Trophoblast cell (in vitro differentiated cells and primary cell): ENCODE results near the gene EIF1AD.

ENCODE experiments used
- DNase-seq, 2 donors: peaks; one replicate each; pipeline ENCODE4 v3.0.0-alpha.2; 2016
- H2AFZ ChIP-seq: 2 replicates; pipeline ENCODE4 v1.6.1; 2013; ENCODE audit warnings: low read length, moderate library complexity, mild to moderate bottlenecking; ENCODE audit not compliant: insufficient read depth, poor library complexity
- H2AK5ac ChIP-seq: 2 replicates; pipeline ENCODE4 v1.6.1; 2013; ENCODE audit warnings: mild to moderate bottlenecking, low read length
- H2BK120ac ChIP-seq: 2 replicates; pipeline ENCODE4 v1.6.1; 2013; ENCODE audit warnings: low read length, mild to moderate bottlenecking, moderate library complexity; ENCODE audit not compliant: insufficient read depth, poor library complexity
- H2BK12ac ChIP-seq: 2 replicates; pipeline ENCODE4 v1.6.1; 2013; ENCODE audit warnings: mild to moderate bottlenecking, low read length, moderate library complexity
- H2BK5ac ChIP-seq: 2 replicates; pipeline ENCODE4 v1.6.1; 2013; ENCODE audit warnings: low read length, low read depth, moderate library complexity, mild to moderate bottlenecking; ENCODE audit not compliant: poor library complexity
- H3K14ac ChIP-seq: 2 replicates; pipeline ENCODE4 v1.6.1; 2013; ENCODE audit warnings: mild to moderate bottlenecking, low read length
- H3K18ac ChIP-seq: 2 replicates; pipeline ENCODE4 v1.6.1; 2013; ENCODE audit warnings: mild to moderate bottlenecking, low read length
- H3K23ac ChIP-seq: 2 replicates; pipeline ENCODE4 v1.6.1; 2013; ENCODE audit warnings: low read length
- H3K27ac ChIP-seq: 2 replicates; pipeline ENCODE4 v1.5.1; 2013; ENCODE audit warnings: low read depth, mild to moderate bottlenecking, inconsistent platforms, low read length, moderate library complexity
- H3K27me3 ChIP-seq: 2 replicates; pipeline ENCODE4 v1.6.1; 2013; ENCODE audit warnings: inconsistent platforms, mild to moderate bottlenecking, low read length, moderate library complexity; ENCODE audit not compliant: insufficient read depth
- H3K36me3 ChIP-seq, 2 experiments: 1 replicate in 1 of 2; 2 replicates in 1 of 2; pipeline ENCODE4 v1.6.1; 2013; ENCODE audit warnings: low read length in 2 of 2, mild to moderate bottlenecking in 2 of 2, moderate library complexity in 1 of 2; ENCODE audit not compliant: insufficient read depth in 2 of 2, control insufficient read depth in 1 of 2
- H3K4ac ChIP-seq: 2 replicates; pipeline ENCODE4 v1.6.1; 2013; ENCODE audit warnings: low read depth, mild to moderate bottlenecking, low read length, moderate library complexity
- H3K4me1 ChIP-seq, 2 experiments: 1 replicate in 1 of 2; 2 replicates in 1 of 2; pipeline ENCODE4 v1.6.1; 2013; ENCODE audit warnings: low read length in 2 of 2, mild to moderate bottlenecking in 2 of 2, moderate library complexity in 1 of 2; ENCODE audit not compliant: insufficient read depth in 2 of 2, control insufficient read depth in 1 of 2
- H3K4me2 ChIP-seq: 2 replicates; pipeline ENCODE4 v1.6.1; 2013; ENCODE audit warnings: inconsistent platforms, mild to moderate bottlenecking, low read length, moderate library complexity
- H3K4me3 ChIP-seq: 2 replicates; pipeline ENCODE4 v1.5.1; 2013; ENCODE audit warnings: mild to moderate bottlenecking, low read depth, low read length, inconsistent platforms
- H3K79me1 ChIP-seq: one replicate; pipeline ENCODE4 v1.6.1; 2013; ENCODE audit warnings: low read length
- H3K79me2 ChIP-seq: 2 replicates; pipeline ENCODE4 v1.6.1; 2013; ENCODE audit warnings: low read length, mild to moderate bottlenecking; ENCODE audit not compliant: control insufficient read depth, insufficient read depth, poor library complexity
- H3K9ac ChIP-seq: 2 replicates; pipeline ENCODE4 v1.6.1; 2013; ENCODE audit warnings: mild to moderate bottlenecking, low read length
- H3K9me3 ChIP-seq: 2 replicates; pipeline ENCODE4 v1.6.1; 2013; ENCODE audit warnings: low read depth, mild to moderate bottlenecking, control low read depth, inconsistent platforms, low read length; ENCODE audit not compliant: insufficient read depth
- H4K12ac ChIP-seq: 2 replicates; pipeline ENCODE4 v1.6.1; 2013; ENCODE audit warnings: low read depth, mild to moderate bottlenecking, low read length, moderate library complexity
- H4K8ac ChIP-seq: 2 replicates; pipeline ENCODE4 v1.6.1; 2013; ENCODE audit warnings: low read depth, mild to moderate bottlenecking, low read length, moderate library complexity
- H4K91ac ChIP-seq: one replicate; pipeline ENCODE4 v1.6.1; 2013; ENCODE audit warnings: low read depth, mild to moderate bottlenecking, low read length, moderate library complexity
- whole genome bisulfite sequencing: extraction: QIAGEN DNeasy Blood & Tissue Kit; methylation state at CpG from one replicate; pipeline ENCODE4 v1.1.7; 2013; ENCODE audit warnings: missing lambda C conversion rate; ENCODE audit not compliant: insufficient read length, insufficient coverage; ENCODE audit errors: extremely low coverage; 5-methylcytosine and 5-hydroxymethylcytosine counted together

The EIF1AD gene

DNA sequence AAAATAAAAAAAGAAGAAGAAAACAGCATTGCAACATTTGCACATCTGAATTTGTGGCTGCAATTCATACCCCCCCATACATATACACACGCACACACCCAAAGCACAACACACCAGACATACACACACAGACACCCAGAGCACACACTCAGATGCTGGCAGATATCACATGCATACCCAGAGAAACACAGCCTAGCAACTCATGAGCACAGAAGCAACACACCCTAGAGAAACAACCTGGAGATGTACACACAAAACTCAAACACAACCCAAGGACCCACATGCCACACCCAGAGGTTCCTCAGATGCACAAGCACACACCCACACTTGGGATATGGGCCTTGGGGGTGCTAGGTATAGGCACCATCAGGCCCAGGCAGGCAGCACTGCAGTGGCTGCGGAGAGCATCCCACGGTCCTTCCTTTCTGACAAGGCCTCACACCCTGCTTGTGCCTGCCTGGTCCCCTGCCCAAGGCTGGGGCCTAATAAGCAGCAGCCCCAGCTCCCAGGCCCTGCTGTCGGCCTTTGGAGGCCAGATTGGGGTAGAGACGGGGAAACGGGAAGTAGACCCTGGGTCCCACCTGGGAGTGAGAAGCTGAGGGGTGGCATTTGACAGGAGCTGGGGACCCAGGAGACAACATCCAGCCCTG, 13.0 kb upstream of the EIF1AD start:
- H3K4me2 ChIP-seq, result no peak overlapping the region
- H3K4me1 ChIP-seq, result peaks cover 36 to 38% of the 10 kb centered on the region in 2 experiments
- H4K8ac ChIP-seq, result no peak overlapping the region
- H3K79me1 ChIP-seq, result peaks cover 19% of the 10 kb centered on the region
- no peak overlapping the region for H2AFZ ChIP-seq
- peak overlapping the region; percentile 24 for H3K9ac ChIP-seq
- H3K36me3 ChIP-seq, result no peaks in the 10 kb centered on the region
- no peak overlapping the region for H2BK120ac ChIP-seq
- H4K12ac ChIP-seq, result no peak overlapping the region
- DNase-seq, result no peak
- peak overlapping the region; percentile 42 for H2BK12ac ChIP-seq
- no peak overlapping the region for H2BK5ac ChIP-seq
- no peak overlapping the region for H3K4me3 ChIP-seq
- H3K4ac ChIP-seq, result no peak overlapping the region
- H3K79me2 ChIP-seq, result peaks cover 3% of the 10 kb centered on the region
- no CpG with 5 or more reads among the region's 6 CpGs for WGBS
- no peak overlapping the region for H2AK5ac ChIP-seq
- no peak overlapping the region for H3K23ac ChIP-seq
- H4K91ac ChIP-seq, result no peak overlapping the region
- no peak overlapping the region for H3K14ac ChIP-seq
- H3K18ac ChIP-seq, result no peak overlapping the region
- no peaks in the 10 kb centered on the region for H3K9me3 ChIP-seq
- H3K27me3 ChIP-seq, result no peaks in the 10 kb centered on the region
- no peak overlapping the region for H3K27ac ChIP-seq

DNA sequence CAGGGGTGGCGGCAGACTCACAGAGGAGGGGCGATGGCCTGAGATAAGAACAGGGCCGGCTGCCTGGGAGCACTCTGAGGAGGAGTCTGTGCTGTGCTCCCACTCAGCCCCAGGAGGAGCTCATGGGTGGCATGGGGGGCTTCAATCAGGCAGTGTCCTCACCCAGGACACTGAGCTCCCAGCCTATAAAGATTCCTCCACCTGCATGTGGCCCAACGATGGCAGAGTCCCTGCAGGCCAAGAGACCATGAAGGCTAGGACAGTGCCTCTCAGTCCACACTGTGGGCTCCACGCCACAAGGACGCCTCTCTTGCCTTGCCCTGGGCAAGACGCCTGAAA, 11.8 kb upstream of the EIF1AD start:
- peak overlapping the region; percentile 76 for H3K27ac ChIP-seq
- no peak overlapping the region for H3K23ac ChIP-seq
- H2BK12ac ChIP-seq, result peak overlapping the region; percentile 95
- no peak overlapping the region for H3K9ac ChIP-seq
- no peak overlapping the region for H4K12ac ChIP-seq
- H4K8ac ChIP-seq, result peak overlapping the region; percentile 33
- H2BK120ac ChIP-seq, result peak overlapping the region; percentile 92
- no peaks in the 10 kb centered on the region for H3K9me3 ChIP-seq
- peak overlapping the region; percentile 75 for H2AK5ac ChIP-seq
- no peak overlapping the region for H3K4me2 ChIP-seq
- H3K4me3 ChIP-seq, result no peak overlapping the region
- DNase-seq, result no peak
- H4K91ac ChIP-seq, result peak overlapping the region; percentile 95
- peaks cover 37 to 41% of the 10 kb centered on the region in 2 experiments for H3K4me1 ChIP-seq
- no CpG with 5 or more reads among the region's 7 CpGs for WGBS
- peaks cover 19% of the 10 kb centered on the region for H3K79me1 ChIP-seq
- H2BK5ac ChIP-seq, result peak overlapping the region; percentile 54
- H3K27me3 ChIP-seq, result no peaks in the 10 kb centered on the region
- H3K4ac ChIP-seq, result peak overlapping the region; percentile 0
- H3K14ac ChIP-seq, result no peak overlapping the region
- no peak overlapping the region for H2AFZ ChIP-seq
- H3K79me2 ChIP-seq, result peaks cover 3% of the 10 kb centered on the region
- H3K36me3 ChIP-seq, result no peaks in the 10 kb centered on the region
- H3K18ac ChIP-seq, result peak overlapping the region; percentile 75

DNA sequence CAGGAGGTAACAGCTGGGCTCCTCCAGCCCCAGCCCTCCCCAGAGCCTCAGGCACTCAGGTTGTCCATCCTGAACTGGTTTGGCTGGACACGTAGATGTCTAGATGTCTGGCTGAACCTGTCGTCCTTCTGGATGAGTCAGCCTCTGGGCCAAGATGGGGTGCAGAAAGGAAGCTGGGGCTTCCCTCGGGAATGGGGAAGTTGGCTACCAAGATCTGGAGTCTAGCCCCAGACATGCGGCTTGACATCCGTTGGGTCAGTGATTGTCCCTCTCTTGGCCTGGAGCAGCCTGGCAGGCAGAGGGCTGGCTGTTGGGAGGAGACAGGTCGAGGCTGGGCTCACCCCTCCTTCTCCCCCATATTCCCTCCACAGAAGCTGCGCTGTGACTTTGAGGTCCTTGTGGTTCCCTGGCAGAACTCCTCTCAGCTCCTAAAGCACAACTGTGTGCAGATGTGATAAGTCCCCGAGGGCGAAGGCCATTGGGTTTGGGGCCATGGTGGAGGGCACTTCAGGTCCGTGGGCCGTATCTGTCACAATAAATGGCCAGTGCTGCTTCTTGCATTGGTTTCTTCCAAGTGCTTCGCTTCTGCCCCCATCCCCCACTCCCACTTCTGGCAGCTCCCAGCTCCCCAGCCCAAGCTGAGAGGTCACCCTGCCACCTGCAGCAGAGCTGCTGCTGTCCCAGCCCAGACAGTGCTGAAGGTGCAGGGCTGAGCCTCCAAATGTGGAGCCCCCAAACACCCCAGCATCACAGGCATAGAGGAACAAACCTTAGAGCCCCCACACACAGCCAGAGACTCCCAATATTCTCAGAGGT, 11.2 kb upstream of the EIF1AD start:
- peak overlapping the region; percentile 62 for H3K14ac ChIP-seq
- H2AK5ac ChIP-seq, result peak overlapping the region; percentile 75
- peak overlapping the region; percentile 76 for H3K27ac ChIP-seq
- H3K18ac ChIP-seq, result peak overlapping the region; percentile 92
- H3K27me3 ChIP-seq, result no peaks in the 10 kb centered on the region
- peaks cover 3% of the 10 kb centered on the region for H3K79me2 ChIP-seq
- peak overlapping the region; percentile 41 for H3K4me2 ChIP-seq
- DNase-seq, result peak; percentile 85 to 91
- no peak overlapping the region for H3K4me3 ChIP-seq
- no CpG with 5 or more reads among the region's 12 CpGs for WGBS
- peak overlapping the region; percentile 95 for H4K91ac ChIP-seq
- H3K4me1 ChIP-seq, result peaks cover 43 to 44% of the 10 kb centered on the region in 2 experiments
- no peak overlapping the region for H4K12ac ChIP-seq
- no peak overlapping the region for H3K23ac ChIP-seq
- peak overlapping the region; percentile 92 for H2BK120ac ChIP-seq
- H2BK12ac ChIP-seq, result peak overlapping the region; percentile 95
- peak overlapping the region; percentile 1 for H2AFZ ChIP-seq
- peaks cover 19% of the 10 kb centered on the region for H3K79me1 ChIP-seq
- no peak overlapping the region for H3K9ac ChIP-seq
- H3K9me3 ChIP-seq, result no peaks in the 10 kb centered on the region
- peak overlapping the region; percentile 0 for H3K4ac ChIP-seq
- H4K8ac ChIP-seq, result peak overlapping the region; percentile 13
- H2BK5ac ChIP-seq, result peak overlapping the region; percentile 54
- no peaks in the 10 kb centered on the region for H3K36me3 ChIP-seq

DNA sequence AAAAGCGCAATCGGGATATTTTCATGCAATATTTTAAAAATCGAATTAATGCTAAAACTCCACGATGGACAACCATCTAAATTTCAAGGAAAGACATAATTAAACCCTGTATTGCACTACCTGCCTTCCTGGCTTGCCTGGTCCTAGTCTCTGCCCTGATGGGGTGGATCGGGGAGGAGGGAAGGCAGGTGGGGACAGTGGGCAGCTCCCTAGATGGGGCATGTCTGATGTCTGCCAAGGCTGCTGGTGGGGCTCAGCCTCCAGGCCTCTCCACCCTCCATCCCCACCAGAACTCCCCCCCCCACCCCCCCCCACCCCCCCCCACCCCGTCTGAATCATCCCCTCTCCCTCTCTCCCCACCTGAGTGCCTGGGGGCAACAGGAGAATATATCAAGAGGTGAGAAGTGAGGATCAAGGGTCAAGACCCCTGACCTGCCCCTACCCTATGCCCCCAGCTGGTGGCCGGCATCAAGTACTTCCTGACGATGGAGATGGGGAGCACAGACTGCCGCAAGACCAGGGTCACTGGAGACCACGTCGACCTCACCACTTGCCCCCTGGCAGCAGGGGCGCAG, 10.5 kb upstream of the EIF1AD start:
- H3K9me3 ChIP-seq, result no peaks in the 10 kb centered on the region
- H2AK5ac ChIP-seq, result no peak overlapping the region
- no peak overlapping the region for H3K4me3 ChIP-seq
- peaks cover 43 to 44% of the 10 kb centered on the region in 2 experiments for H3K4me1 ChIP-seq
- WGBS, result no CpG with 5 or more reads among the region's 12 CpGs
- H3K4me2 ChIP-seq, result peak overlapping the region; percentile 41
- H2BK12ac ChIP-seq, result peak overlapping the region; percentile 92
- no peak overlapping the region for H2BK120ac ChIP-seq
- peak in 1 of 2 donors; percentile 42 for DNase-seq
- H3K23ac ChIP-seq, result no peak overlapping the region
- H2AFZ ChIP-seq, result no peak overlapping the region
- H3K9ac ChIP-seq, result no peak overlapping the region
- peak overlapping the region; percentile 61 for H3K4ac ChIP-seq
- peaks cover 3% of the 10 kb centered on the region for H3K79me2 ChIP-seq
- H3K27ac ChIP-seq, result peak overlapping the region; percentile 90
- H4K91ac ChIP-seq, result peak overlapping the region; percentile 95
- H2BK5ac ChIP-seq, result peak overlapping the region; percentile 15
- H3K36me3 ChIP-seq, result no peaks in the 10 kb centered on the region
- H3K27me3 ChIP-seq, result no peaks in the 10 kb centered on the region
- H4K12ac ChIP-seq, result no peak overlapping the region
- no peak overlapping the region for H3K14ac ChIP-seq
- no peak overlapping the region for H3K18ac ChIP-seq
- peaks cover 19% of the 10 kb centered on the region for H3K79me1 ChIP-seq
- H4K8ac ChIP-seq, result no peak overlapping the region
